ENCODE data around the gene MSRB2.

MSRB2 gene

DNA sequence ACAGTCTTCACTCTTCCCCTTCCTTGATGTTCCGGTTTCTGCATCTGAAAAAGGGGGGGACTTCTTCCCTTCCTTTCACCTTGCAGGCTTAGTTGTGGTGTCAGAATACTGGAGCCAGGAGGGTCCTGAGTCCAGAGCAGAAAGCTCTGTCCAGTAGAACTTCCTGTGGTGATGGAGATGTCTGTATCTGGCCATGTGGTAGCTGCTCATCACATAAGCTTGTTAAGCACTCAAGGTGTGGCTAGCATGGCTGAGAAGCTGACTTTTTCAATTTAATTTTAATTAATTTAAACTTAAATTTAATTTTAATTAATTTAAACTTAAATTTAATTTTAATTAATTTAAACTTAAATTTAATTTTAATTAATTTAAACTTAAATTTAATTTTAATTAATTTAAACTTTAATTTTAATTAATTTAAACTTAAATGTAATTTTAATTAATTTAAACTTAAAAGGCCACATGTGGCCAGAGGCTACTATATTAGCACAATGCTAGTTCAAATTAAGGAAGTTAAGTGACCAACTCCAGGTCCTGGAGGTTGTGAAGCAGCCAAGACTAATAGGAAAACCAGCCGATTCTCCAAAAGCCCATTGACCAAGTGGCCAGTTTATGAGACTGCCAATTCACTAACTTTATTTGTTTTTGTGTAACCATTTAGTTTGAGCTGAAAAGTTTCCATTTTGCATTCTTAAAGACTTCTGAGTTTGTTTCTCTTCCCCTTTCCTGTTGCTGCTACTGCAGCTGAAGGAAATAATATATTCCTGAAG, 16.3 kb downstream of the MSRB2 start:
- H3K27me3 ChIP-seq (replicated peaks; ENCODE audit: control insufficient read depth, insufficient read depth, low read length): no peaks in the 10 kb centered on the region
- TF ChIP-seq, protein P1, sequence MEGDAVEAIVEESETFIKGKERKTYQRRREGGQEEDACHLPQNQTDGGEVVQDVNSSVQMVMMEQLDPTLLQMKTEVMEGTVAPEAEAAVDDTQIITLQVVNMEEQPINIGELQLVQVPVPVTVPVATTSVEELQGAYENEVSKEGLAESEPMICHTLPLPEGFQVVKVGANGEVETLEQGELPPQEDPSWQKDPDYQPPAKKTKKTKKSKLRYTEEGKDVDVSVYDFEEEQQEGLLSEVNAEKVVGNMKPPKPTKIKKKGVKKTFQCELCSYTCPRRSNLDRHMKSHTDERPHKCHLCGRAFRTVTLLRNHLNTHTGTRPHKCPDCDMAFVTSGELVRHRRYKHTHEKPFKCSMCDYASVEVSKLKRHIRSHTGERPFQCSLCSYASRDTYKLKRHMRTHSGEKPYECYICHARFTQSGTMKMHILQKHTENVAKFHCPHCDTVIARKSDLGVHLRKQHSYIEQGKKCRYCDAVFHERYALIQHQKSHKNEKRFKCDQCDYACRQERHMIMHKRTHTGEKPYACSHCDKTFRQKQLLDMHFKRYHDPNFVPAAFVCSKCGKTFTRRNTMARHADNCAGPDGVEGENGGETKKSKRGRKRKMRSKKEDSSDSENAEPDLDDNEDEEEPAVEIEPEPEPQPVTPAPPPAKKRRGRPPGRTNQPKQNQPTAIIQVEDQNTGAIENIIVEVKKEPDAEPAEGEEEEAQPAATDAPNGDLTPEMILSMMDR (IDR thresholded peaks at IDR 0.05; ENCODE audit: insufficient read depth, low read length, poor library complexity, severe bottlenecking): no peak
- peaks cover 4% of the 10 kb centered on the region for H3K36me3 ChIP-seq (ENCODE audit: control insufficient read depth, insufficient read depth, low read length)
- no peak overlapping the region for H3K4me3 ChIP-seq (replicated peaks; ENCODE audit: low read depth, low read length)
- DNase-seq (ENCODE audit: extremely low read depth, insufficient read length): no peak

DNA sequence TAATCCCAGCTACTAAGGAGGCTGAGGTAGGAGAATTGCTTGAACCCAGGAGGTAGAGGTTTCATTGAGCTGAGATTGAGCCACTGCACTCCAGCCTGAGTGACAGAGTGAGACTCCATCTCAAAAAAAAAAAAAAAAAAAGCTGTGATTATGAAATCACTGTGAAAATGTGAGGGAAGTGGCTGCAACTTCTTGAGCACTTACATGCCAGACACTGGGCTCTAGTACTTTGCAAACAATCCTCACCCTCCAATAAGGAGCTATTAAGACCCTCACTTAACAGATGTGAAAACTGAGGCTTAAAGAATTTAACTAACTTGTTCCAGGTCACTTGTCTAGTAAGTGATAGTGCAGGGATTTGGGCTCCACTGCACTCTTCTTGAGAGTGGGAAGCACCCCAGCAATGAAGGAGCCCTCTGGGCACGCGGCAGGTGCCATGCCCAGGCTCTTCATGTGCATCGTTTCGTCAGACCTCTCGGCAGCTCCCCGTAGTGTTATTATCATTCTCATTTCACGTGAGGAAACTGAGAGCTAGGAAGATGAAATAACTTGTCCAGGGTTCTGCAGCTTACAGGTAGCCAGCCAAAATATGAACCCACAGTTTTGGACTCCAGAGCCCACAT, 19.0 kb downstream of the MSRB2 start:
- peaks cover 4% of the 10 kb centered on the region for H3K36me3 ChIP-seq (ENCODE audit: control insufficient read depth, insufficient read depth, low read length)
- no peaks in the 10 kb centered on the region for H3K27me3 ChIP-seq (replicated peaks; ENCODE audit: control insufficient read depth, insufficient read depth, low read length)
- H3K4me3 ChIP-seq (replicated peaks; ENCODE audit: low read depth, low read length): no peak overlapping the region
- no peak for DNase-seq (ENCODE audit: extremely low read depth, insufficient read length)
- TF ChIP-seq, protein P1 (IDR thresholded peaks at IDR 0.05; ENCODE audit: insufficient read depth, low read length, poor library complexity, severe bottlenecking): no peak

DNA sequence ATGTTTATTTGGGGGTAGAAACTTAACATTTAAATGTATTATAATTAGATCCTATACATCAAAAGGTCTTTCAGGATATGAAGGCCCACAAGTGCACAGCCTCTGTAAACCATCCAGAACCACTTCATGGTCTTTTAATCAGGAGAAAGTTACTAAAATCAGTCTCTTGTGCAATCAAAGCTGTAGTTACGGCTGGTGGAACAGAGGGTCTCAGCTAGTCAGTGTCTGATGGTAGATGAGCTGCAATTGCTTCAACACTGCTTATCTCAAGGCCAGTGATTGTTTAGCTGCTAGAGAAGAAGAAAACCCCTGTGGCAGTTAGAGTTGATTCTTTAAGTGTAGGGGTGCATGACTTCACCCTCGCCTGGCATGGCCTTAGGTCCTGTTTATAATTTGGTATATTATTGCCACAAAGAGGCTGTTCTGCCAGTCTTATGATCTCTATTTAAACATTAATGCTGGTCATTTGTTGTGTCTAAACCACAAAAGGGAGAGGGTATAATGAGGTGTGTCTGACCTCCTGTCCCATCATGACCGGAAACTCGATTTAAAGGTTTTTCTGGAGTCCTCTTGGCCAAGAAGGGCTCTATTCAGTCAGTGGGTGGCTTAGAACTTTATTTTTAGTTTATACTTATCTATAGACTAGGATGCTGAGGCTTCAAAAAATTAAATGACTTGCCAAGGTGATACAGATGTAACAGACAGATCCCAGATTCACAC, 21.3 kb downstream of the MSRB2 start:
- TF ChIP-seq, protein P1 (IDR thresholded peaks at IDR 0.05; ENCODE audit: insufficient read depth, low read length, poor library complexity, severe bottlenecking): no peak

DNA sequence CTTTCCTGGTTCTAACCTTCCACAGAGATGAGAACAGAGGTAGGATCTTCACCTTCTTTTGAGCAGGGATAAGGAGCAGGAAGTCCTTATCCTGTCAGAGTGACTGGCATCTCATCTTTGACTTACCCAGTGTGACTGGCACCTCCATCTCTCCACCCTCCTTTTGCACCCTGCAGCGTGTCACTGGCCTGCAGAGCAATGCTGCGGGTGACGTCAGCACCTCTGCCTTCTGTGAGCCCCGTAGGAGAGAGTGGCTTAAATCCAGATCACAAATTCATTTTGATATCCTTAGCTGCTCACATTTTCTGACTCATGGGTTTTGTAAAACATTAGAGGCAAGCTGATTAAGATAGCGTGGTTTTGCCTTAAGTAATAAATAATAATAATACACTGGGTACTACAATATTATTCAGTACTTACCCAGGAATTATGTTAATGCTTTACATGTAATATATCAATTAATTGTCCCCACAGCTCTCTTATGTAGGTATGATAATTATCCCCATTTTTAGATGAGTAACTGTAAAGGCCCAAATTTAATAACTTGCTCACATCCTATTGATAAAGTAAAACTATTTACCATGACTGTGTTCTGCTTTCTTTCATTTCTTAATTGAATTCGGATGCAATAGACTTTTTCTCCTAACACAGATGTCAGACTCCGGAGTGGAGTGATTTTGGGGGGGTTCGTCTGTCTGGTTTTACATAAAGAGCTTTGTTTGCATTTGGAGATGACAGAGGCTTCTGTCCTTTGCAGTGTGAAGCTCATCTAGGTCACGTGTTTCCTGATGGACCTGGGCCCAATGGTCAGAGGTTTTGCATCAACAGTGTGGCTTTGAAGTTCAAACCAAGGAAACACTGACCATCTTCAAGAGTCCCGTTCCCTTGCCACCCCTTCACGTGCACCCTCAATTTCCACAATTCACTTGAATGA, 24.9 kb downstream of the MSRB2 start:
- Histone ChIP-seq H3K4me3 (replicated peaks; ENCODE audit: low read depth, low read length) (no peak overlapping the region), H3K27me3 (replicated peaks; ENCODE audit: control insufficient read depth, insufficient read depth, low read length) (no peaks in the 10 kb centered on the region), H3K36me3 (ENCODE audit: control insufficient read depth, insufficient read depth, low read length) (peaks cover 1% of the 10 kb centered on the region; the same call in 1 of the 2 replicates)
- no peak for DNase-seq (ENCODE audit: extremely low read depth, insufficient read length)
- TF ChIP-seq, protein P1 (IDR thresholded peaks at IDR 0.05; ENCODE audit: insufficient read depth, low read length, poor library complexity, severe bottlenecking): no peak

More for the DNA sequence above, 21.3 kb downstream of the MSRB2 start:
- no peak overlapping the region for H3K4me3 ChIP-seq (replicated peaks; ENCODE audit: low read depth, low read length)
- peaks cover 1% of the 10 kb centered on the region; the same call in 1 of the 2 replicates for H3K36me3 ChIP-seq (ENCODE audit: control insufficient read depth, insufficient read depth, low read length)
- H3K27me3 ChIP-seq (replicated peaks; ENCODE audit: control insufficient read depth, insufficient read depth, low read length): no peaks in the 10 kb centered on the region
- no peak for DNase-seq (ENCODE audit: extremely low read depth, insufficient read length)

DNA sequence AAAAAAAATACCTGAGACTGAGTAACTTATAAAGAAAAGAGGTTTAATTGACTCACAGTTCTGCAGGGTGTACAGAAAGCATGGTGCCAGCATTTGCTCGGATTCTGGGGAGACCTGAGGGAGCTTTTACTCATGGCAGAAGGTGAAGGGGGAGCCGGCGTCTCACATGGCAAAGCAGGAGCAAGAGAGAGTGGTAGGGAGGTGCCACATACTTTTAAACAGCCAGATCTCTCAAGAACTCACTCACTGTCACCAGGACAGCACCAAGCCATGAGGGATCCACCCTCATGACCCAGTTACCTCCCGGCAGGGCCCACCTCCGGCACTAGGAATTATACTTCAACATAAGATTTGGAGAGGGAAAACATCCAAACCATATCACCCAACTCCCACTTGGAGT, 25.8 kb downstream of the MSRB2 start:
- no peak for DNase-seq (ENCODE audit: extremely low read depth, insufficient read length)
- no peaks in the 10 kb centered on the region for H3K27me3 ChIP-seq (replicated peaks; ENCODE audit: control insufficient read depth, insufficient read depth, low read length)
- H3K4me3 ChIP-seq (replicated peaks; ENCODE audit: low read depth, low read length): no peak overlapping the region
- peaks cover 1% of the 10 kb centered on the region; the same call in 1 of the 2 replicates for H3K36me3 ChIP-seq (ENCODE audit: control insufficient read depth, insufficient read depth, low read length)
- TF ChIP-seq, protein P1 (IDR thresholded peaks at IDR 0.05; ENCODE audit: insufficient read depth, low read length, poor library complexity, severe bottlenecking): no peak
